MM.1S (cell line): ENCODE data around the gene PLEKHO1.

Experiments used
- EZH2 ChIP-seq: fragments of 300-600 bp; sonication (generic); optimal IDR thresholded peaks from 2 replicates; pipeline ENCODE3; 2017; ENCODE audit warnings: low read depth, mild to moderate bottlenecking, antibody characterized with exemption, low read length, mixed read lengths
- TF ChIP-seq, protein P1 (sequence below): fragments of 300-600 bp; sonication (generic); IDR thresholded peaks from 2 replicates; pipeline ENCODE4 v1.5.1; 2016; ENCODE audit warnings: antibody characterized with exemption, low read length, mixed read lengths

DNA sequence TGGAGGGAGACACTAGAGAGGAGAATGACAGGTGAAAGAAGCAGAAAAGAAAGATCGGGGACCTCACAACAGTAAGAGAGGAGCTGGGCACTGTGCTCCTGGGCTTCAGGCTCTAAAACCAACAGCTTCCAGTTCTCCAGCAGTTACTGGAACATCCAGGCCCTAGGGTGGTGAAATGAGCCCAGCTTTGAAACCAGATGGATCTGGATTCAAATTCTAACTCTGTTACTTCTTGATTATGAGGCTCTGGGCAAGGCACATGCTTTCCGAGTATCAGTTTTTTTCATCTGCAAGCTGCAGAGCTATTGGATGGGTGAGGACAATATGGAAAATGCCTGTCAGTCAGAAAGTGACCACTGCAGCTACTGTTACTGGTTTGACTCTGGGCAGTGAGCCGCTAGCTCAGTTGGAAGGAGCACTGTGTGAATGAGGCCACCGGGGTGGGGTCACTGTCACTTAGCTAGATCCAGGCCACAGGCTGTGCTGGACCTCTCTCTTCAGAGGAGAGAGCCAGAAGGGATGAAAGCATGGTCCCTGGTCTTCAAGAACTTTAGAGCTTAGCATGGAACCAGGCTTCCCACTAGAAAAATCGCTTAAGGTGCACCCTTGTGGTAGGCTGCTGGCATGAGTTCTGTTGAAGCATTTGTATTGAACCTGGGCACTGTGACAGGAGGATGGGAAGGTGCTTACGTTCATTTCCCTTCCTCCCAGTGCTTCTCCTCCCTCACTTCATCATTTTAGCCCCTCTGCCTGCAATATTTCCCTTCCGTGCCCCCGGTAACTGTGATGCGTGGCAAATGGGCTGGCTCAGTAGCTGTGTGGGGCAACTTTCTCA, 12.2 kb downstream of the PLEKHO1 start:
- TF ChIP-seq, protein P1, sequence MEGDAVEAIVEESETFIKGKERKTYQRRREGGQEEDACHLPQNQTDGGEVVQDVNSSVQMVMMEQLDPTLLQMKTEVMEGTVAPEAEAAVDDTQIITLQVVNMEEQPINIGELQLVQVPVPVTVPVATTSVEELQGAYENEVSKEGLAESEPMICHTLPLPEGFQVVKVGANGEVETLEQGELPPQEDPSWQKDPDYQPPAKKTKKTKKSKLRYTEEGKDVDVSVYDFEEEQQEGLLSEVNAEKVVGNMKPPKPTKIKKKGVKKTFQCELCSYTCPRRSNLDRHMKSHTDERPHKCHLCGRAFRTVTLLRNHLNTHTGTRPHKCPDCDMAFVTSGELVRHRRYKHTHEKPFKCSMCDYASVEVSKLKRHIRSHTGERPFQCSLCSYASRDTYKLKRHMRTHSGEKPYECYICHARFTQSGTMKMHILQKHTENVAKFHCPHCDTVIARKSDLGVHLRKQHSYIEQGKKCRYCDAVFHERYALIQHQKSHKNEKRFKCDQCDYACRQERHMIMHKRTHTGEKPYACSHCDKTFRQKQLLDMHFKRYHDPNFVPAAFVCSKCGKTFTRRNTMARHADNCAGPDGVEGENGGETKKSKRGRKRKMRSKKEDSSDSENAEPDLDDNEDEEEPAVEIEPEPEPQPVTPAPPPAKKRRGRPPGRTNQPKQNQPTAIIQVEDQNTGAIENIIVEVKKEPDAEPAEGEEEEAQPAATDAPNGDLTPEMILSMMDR = peak; percentile 38
- TF ChIP-seq EZH2 = no peak
